Bronchial epithelial cell (primary cell): ENCODE data around the gene KCNF1. TPM values are rescaled to one million over a fixed set of nuclear protein-coding genes. Genes with fewer than 3 reads are reported as not detected.

Experiments
- DNase-seq: peaks from one replicate; pipeline ENCODE4 v3.0.0-alpha.2; 2010; ENCODE audit warnings: low read depth
- FAIRE-seq: peaks from 2 replicates; lab custom pipeline; 2011; peaks lifted over from hg19 to GRCh38; lab: Jason Lieb, UNC
- H3K27me3 ChIP-seq: 2 replicates; pipeline ENCODE4 v1.5.1; 2011; ENCODE audit warnings: low read length; ENCODE audit not compliant: control insufficient read depth, insufficient read depth
- H3K36me3 ChIP-seq: 2 replicates; pipeline ENCODE4 v1.5.1; 2011; ENCODE audit warnings: low read length; ENCODE audit not compliant: control insufficient read depth, insufficient read depth
- H3K4me3 ChIP-seq: 2 replicates; pipeline ENCODE4 v1.5.1; 2011; ENCODE audit warnings: mild to moderate bottlenecking, low read depth, low read length, control low read depth
- CTCF ChIP-seq: IDR thresholded peaks from 2 replicates; pipeline ENCODE4 v1.5.1; 2011; ENCODE audit warnings: mild to moderate bottlenecking, moderate library complexity, low read length, control low read depth, inconsistent platforms; ENCODE audit not compliant: insufficient read depth, severe bottlenecking
- total RNA-seq: library from RNA; depleted of rRNA; stranded (reverse); fragments of >200 nt; gene quantifications from 2 replicates; pipeline ENCODE4 v1.2.1, GENCODE V29; 2014

KCNF1 gene
- total RNA-seq, 1 donor from 2014 or later = not detected

GRCh38 chr2:10864861-10865636, 46.7 kb upstream of the KCNF1 start:
- DNase-seq (no peak), FAIRE-seq (no peak)
- H3K4me3 ChIP-seq = no peak overlapping the region
- peak; percentile 3 for TF ChIP-seq CTCF
- H3K36me3 ChIP-seq = no peaks in the 10 kb centered on the region
- peaks cover 7% of the 10 kb centered on the region for H3K27me3 ChIP-seq

DNA sequence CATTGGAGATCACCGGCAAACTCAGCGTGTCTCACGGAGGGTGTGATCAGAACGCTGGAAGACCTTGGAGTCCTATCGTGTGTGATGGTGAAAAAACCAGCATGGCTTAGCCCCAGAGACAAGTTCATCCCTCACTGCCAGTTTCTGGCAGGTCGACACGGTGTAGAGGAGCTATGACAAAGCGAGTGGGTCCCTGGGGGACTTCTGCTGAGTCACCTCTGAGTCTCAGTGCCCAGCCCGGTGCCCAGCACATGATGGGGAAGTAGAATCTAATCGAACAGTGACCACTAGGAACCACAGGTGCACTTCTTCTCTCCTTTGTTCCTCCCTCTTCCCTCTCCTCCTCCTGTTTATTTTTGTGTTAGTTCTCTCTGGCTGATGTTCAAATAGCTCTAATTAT, 45.9 kb upstream of the KCNF1 start:
- FAIRE-seq (no peak), DNase-seq (no peak)
- Histone ChIP-seq H3K27me3 (peaks cover 7% of the 10 kb centered on the region), H3K4me3 (no peak overlapping the region), H3K36me3 (no peaks in the 10 kb centered on the region)
- no peak for TF ChIP-seq CTCF

GRCh38 chr2:10867692-10868420, 43.9 kb upstream of the KCNF1 start:
- Histone ChIP-seq H3K4me3 (no peak overlapping the region), H3K27me3 (peaks cover 5% of the 10 kb centered on the region), H3K36me3 (no peaks in the 10 kb centered on the region)
- TF ChIP-seq CTCF = no peak
- FAIRE-seq = no peak
- DNase-seq = no peak

GRCh38 chr2:10868465-10869314, 43.0 kb upstream of the KCNF1 start:
- no peak for TF ChIP-seq CTCF
- FAIRE-seq (no peak), DNase-seq (no peak)
- Histone ChIP-seq H3K36me3 (no peaks in the 10 kb centered on the region), H3K4me3 (no peak overlapping the region), H3K27me3 (peaks cover 5% of the 10 kb centered on the region)

- no peak for TF ChIP-seq CTCF
- no peak for DNase-seq
- Histone ChIP-seq H3K27me3 (no peaks in the 10 kb centered on the region), H3K4me3 (no peak overlapping the region), H3K36me3 (no peaks in the 10 kb centered on the region)
- no peak for FAIRE-seq
These were observed 39.8 kb upstream of the KCNF1 start for GRCh38 chr2:10871978-10872377.
